CD14-positive monocyte (primary cell): ENCODE measurements around the gene HOXB4. TPM values are rescaled to one million over a fixed set of nuclear protein-coding genes. Genes with fewer than 3 reads are reported as not detected.

Source experiments
- DNase-seq, 3 donors: peaks; one replicate each; pipeline ENCODE4 v3.0.0-alpha.2; 2011 to 2022
- H2AFZ ChIP-seq: 2 replicates; pipeline ENCODE4 v1.6.0; 2012; ENCODE audit warnings: mild to moderate bottlenecking, low read depth, low read length, inconsistent platforms; ENCODE audit not compliant: insufficient read depth, poor library complexity, severe bottlenecking
- H3K27ac ChIP-seq, 2 donors: 1 replicate in 1 of 2; 2 replicates in 1 of 2; pipeline ENCODE4 v1.5.1; 2012 to 2013; ENCODE audit warnings: low read length in 2 of 2, control low read depth in 1 of 2, inconsistent platforms in 1 of 2, low read depth in 1 of 2, mild to moderate bottlenecking in 1 of 2
- H3K27me3 ChIP-seq, 2 donors: one replicate each; pipeline versions ENCODE4 v1.6.0 to v1.6.1; 2011 to 2013; ENCODE audit warnings: low read length in 2 of 2; ENCODE audit not compliant: control insufficient read depth in 2 of 2, insufficient read depth in 2 of 2
- H3K36me3 ChIP-seq, 2 donors: replicated peaks in 1 of 2; 1 replicate in 1 of 2; 2 replicates in 1 of 2; pipeline versions ENCODE4 v1.5.1 to v1.6.1; 2012 to 2013; ENCODE audit warnings: low read length in 2 of 2, control low read depth in 1 of 2, inconsistent platforms in 1 of 2, mild to moderate bottlenecking in 1 of 2; ENCODE audit not compliant: insufficient read depth in 2 of 2, control insufficient read depth in 1 of 2
- H3K4me1 ChIP-seq, 2 donors: 1 replicate in 1 of 2; 2 replicates in 1 of 2; pipeline versions ENCODE4 v1.5.1 to v1.6.1; 2012 to 2013; ENCODE audit warnings: low read length in 2 of 2, control low read depth in 1 of 2, inconsistent platforms in 1 of 2, mild to moderate bottlenecking in 1 of 2, moderate library complexity in 1 of 2; ENCODE audit not compliant: insufficient read depth in 2 of 2, control insufficient read depth in 1 of 2
- H3K4me2 ChIP-seq: replicated peaks from 2 replicates; pipeline ENCODE3; 2012; ENCODE audit warnings: low read length, moderate library complexity, mild to moderate bottlenecking; ENCODE audit not compliant: poor library complexity, severe bottlenecking; ENCODE audit errors: extremely low read depth
- H3K4me3 ChIP-seq, 3 experiments: fragments of 200-600 bp in 1 of 3; sonication (generic) in 1 of 3; replicated peaks in 1 of 3; 1 replicate in 2 of 3; 2 replicates in 1 of 3; pipeline ENCODE4 v1.5.1; 2011 to 2013; ENCODE audit warnings: low read length in 3 of 3, mild to moderate bottlenecking in 3 of 3, control low read depth in 2 of 3, low read depth in 2 of 3, inconsistent platforms in 1 of 3, moderate library complexity in 1 of 3
- H3K79me2 ChIP-seq: 2 replicates; pipeline ENCODE4 v1.6.0; 2012; ENCODE audit warnings: mild to moderate bottlenecking, control low read depth, inconsistent platforms, low read length, moderate library complexity; ENCODE audit not compliant: insufficient read depth
- H3K9ac ChIP-seq: 2 replicates; pipeline ENCODE4 v1.6.0; 2017; ENCODE audit warnings: low read length, mild to moderate bottlenecking; ENCODE audit not compliant: insufficient read depth, poor library complexity, severe bottlenecking
- H3K9me3 ChIP-seq, 2 donors: replicated peaks in 1 of 2; 1 replicate in 1 of 2; 2 replicates in 1 of 2; pipeline versions ENCODE4 v1.5.1 to v1.6.1; 2012 to 2013; ENCODE audit warnings: low read length in 2 of 2, control low read depth in 1 of 2; ENCODE audit not compliant: control insufficient read depth in 1 of 2, insufficient read depth in 1 of 2
- H4K20me1 ChIP-seq: 2 replicates; pipeline ENCODE4 v1.6.0; 2012; ENCODE audit warnings: mild to moderate bottlenecking, low read length, control low read depth, moderate library complexity; ENCODE audit not compliant: insufficient read depth
- H3K27ac Mint-ChIP-seq, 7 donors: one replicate each; pipeline ENCODE4 v1.8.0; 2020; ENCODE audit warnings: mild to moderate bottlenecking in 7 of 7, mixed read lengths in 7 of 7, moderate library complexity in 6 of 7, inconsistent platforms in 2 of 7
- H3K27me3 Mint-ChIP-seq, 3 donors: one replicate each; pipeline ENCODE4 v1.8.0; 2021 to 2022; ENCODE audit warnings: low read depth in 3 of 3, mild to moderate bottlenecking in 3 of 3, mixed read lengths in 3 of 3, moderate library complexity in 3 of 3, inconsistent platforms in 1 of 3
- H3K36me3 Mint-ChIP-seq, 2 donors: one replicate each; pipeline ENCODE4 v1.8.0; 2020; ENCODE audit warnings: mixed read lengths in 2 of 2, inconsistent platforms in 1 of 2, mild to moderate bottlenecking in 1 of 2
- H3K4me1 Mint-ChIP-seq: one replicate; pipeline ENCODE4 v1.8.0; 2020; ENCODE audit warnings: mild to moderate bottlenecking, mixed read lengths
- H3K4me3 Mint-ChIP-seq, 2 donors: one replicate each; pipeline ENCODE4 v1.8.0; 2020; ENCODE audit warnings: mild to moderate bottlenecking in 2 of 2, mixed read lengths in 2 of 2, moderate library complexity in 1 of 2
- H3K9me3 Mint-ChIP-seq, 7 donors: one replicate each; pipeline ENCODE4 v1.8.0; 2020 to 2022; ENCODE audit warnings: mixed read lengths in 7 of 7, mild to moderate bottlenecking in 6 of 7, moderate library complexity in 6 of 7, inconsistent platforms in 2 of 7
- WGBS: methylation state at CpG from one replicate; pipeline ENCODE4 v1.1.5; 2013; ENCODE audit warnings: missing lambda C conversion rate; ENCODE audit not compliant: insufficient coverage; 5-methylcytosine and 5-hydroxymethylcytosine counted together
- intact Hi-C, 2 donors: fragments of 100-400 bp; cut with micrococcal nuclease; formaldehyde crosslinking; loops; one replicate each; pipeline versions ENCODE4 v1.15.0 to v1.15.1; 2023
- polyA plus RNA-seq, 3 donors: library from polyadenylated mRNA; depleted of rRNA in 1 of 3; unstranded in 2 of 3; stranded (reverse) in 1 of 3; fragments of 300-500 nt in 2 of 3; fragments of >200 nt in 1 of 3; fragmentation: Illumina TruSeq in 2 of 3; gene quantifications; 1 replicate in 2 of 3; 2 replicates in 1 of 3; pipeline ENCODE4 v1.2.3, GENCODE V29; 2012 to 2021
- TF ChIP-seq, protein P1 (sequence below): fragments of 200-600 bp; IDR thresholded peaks from one replicate; pipeline ENCODE4 v1.8.0; 2022; ENCODE audit warnings: antibody characterized with exemption, mild to moderate bottlenecking

The HOXB4 gene
- polyA plus RNA-seq, 3 donors: 0.16 TPM; not detected in 2

DNA sequence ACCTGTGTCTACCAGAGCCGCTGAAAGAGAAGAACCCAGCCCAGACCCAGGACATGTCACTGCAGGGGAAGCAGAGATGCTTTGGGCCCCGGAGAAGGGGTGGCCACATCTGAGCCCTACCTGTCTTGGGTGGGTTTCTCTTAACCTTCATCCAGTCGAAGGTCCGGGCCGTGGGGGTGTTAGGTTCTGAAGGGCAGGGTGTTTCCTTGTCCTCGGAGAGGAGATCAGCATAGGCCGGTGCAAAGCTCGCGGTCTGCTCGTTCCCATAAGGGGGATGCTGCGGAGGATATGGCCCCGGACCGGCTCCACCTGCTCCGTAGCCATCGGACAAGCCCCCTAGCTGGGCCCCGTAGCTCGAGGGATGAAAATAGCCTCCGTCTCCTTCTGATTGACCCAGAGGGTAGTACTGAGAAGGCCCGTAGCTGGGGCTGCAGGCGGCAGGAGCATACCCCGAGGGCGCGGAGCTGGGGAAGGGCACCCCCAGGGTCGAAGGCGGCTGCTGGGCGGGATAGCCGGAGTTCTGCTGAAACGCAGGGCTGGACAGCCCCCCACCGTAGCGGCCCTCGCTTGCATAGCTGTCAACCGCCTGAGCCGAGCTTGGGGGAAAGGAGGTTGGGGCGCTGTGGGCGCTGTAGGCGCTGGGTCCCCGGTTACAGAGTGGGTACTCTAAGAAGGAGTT is 47.8 kb downstream of the HOXB4 start:
- H3K4me1 ChIP-seq: no peaks in the 10 kb centered on the region
- no peak overlapping the region for H3K4me3 ChIP-seq
- no peak for DNase-seq
- 98% methylated on average over 34 of the region's 37 CpGs for WGBS
- H3K79me2 ChIP-seq: no peaks in the 10 kb centered on the region
- peaks cover 0 to 8% (median 0%) of the 10 kb centered on the region in 7 donors for H3K9me3 Mint-ChIP-seq
- no peak overlapping the region for H3K9ac ChIP-seq
- H4K20me1 ChIP-seq: no peaks in the 10 kb centered on the region
- no peak overlapping the region for H3K4me3 Mint-ChIP-seq
- H3K27ac ChIP-seq: no peak overlapping the region
- H3K9me3 ChIP-seq: peaks cover 0 to 3% of the 10 kb centered on the region in 2 donors
- intact Hi-C loops: no loop called here
- H2AFZ ChIP-seq: no peak overlapping the region
- no peak overlapping the region for H3K27ac Mint-ChIP-seq
- no peaks in the 10 kb centered on the region for H3K4me1 Mint-ChIP-seq
- H3K27me3 ChIP-seq: peaks cover 22 to 39% of the 10 kb centered on the region in 2 donors
- peaks cover 0 to 3% of the 10 kb centered on the region in 2 donors for H3K36me3 Mint-ChIP-seq
- H3K27me3 Mint-ChIP-seq: peaks cover 41 to 56% (median 52%) of the 10 kb centered on the region in 3 donors
- no peaks in the 10 kb centered on the region for H3K36me3 ChIP-seq
- TF ChIP-seq, protein P1, sequence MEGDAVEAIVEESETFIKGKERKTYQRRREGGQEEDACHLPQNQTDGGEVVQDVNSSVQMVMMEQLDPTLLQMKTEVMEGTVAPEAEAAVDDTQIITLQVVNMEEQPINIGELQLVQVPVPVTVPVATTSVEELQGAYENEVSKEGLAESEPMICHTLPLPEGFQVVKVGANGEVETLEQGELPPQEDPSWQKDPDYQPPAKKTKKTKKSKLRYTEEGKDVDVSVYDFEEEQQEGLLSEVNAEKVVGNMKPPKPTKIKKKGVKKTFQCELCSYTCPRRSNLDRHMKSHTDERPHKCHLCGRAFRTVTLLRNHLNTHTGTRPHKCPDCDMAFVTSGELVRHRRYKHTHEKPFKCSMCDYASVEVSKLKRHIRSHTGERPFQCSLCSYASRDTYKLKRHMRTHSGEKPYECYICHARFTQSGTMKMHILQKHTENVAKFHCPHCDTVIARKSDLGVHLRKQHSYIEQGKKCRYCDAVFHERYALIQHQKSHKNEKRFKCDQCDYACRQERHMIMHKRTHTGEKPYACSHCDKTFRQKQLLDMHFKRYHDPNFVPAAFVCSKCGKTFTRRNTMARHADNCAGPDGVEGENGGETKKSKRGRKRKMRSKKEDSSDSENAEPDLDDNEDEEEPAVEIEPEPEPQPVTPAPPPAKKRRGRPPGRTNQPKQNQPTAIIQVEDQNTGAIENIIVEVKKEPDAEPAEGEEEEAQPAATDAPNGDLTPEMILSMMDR: no peak
- H3K4me2 ChIP-seq: no peak overlapping the region

DNA sequence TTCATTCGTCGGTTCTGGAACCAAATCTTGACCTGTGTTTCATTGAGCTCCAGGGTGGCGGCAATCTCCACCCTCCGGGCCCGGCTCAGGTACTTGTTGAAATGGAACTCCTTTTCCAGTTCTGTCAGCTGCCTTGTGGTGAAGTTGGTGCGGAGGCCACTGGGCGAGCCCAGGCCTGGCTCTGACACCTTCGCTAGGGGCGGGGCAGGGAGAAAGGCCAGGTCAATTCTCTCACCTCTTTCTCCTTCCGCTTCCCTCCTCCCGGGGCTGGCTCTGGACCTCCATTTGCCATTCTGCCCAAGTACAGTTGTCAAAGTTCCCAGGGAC is 48.5 kb downstream of the HOXB4 start:
- Histone ChIP-seq H4K20me1 (no peaks in the 10 kb centered on the region), H3K36me3 (no peaks in the 10 kb centered on the region), H3K27ac (no peak overlapping the region), H3K4me2 (no peak overlapping the region), H3K4me1 (no peaks in the 10 kb centered on the region), H3K4me3 (no peak overlapping the region), H3K9me3 (peaks cover 0 to 3% of the 10 kb centered on the region in 2 donors), H3K79me2 (no peaks in the 10 kb centered on the region), H3K27me3 (peaks cover 25 to 45% of the 10 kb centered on the region in 2 donors), H3K9ac (no peak overlapping the region), H2AFZ (no peak overlapping the region)
- Mint-ChIP-seq H3K27me3 (peaks cover 47 to 63% (median 57%) of the 10 kb centered on the region in 3 donors), H3K36me3 (peaks cover 0 to 3% of the 10 kb centered on the region in 2 donors), H3K4me3 (no peak overlapping the region), H3K9me3 (peaks cover 0 to 8% (median 0%) of the 10 kb centered on the region in 7 donors), H3K27ac (peak overlapping the region in 1 of 7 donors; percentile 59), H3K4me1 (no peaks in the 10 kb centered on the region)
- DNase-seq: no peak
- WGBS: 99% methylated on average over 10 of the region's 11 CpGs
- intact Hi-C loops: no loop called here
- TF ChIP-seq, protein P1: no peak
